Endothelial cell of umbilical vein (primary cell): ENCODE results near the gene RALGPS1.

Experiments used
- EZH2 ChIP-seq: IDR thresholded peaks from 2 replicates; pipeline ENCODE4 v1.6.1; 2012; ENCODE audit warnings: borderline replicate concordance, low read depth, mild to moderate bottlenecking, moderate library complexity, low read length, inconsistent platforms; ENCODE audit not compliant: severe bottlenecking
- MYC ChIP-seq: IDR thresholded peaks from one replicate; pipeline ENCODE4 v1.6.1; 2011; ENCODE audit warnings: mild to moderate bottlenecking, low read depth, low read length
- POLR2A ChIP-seq: IDR thresholded peaks from 2 replicates; pipeline ENCODE4 v1.6.1; 2012; ENCODE audit warnings: low read depth, mild to moderate bottlenecking, control low read depth, low read length
- TF ChIP-seq, protein P1 (sequence below), 2 donors: IDR thresholded peaks; 1 replicate in 1 of 2; 2 replicates in 1 of 2; pipeline ENCODE4 v1.5.1; 2011; ENCODE audit warnings: low read length in 2 of 2, mild to moderate bottlenecking in 2 of 2, moderate library complexity in 2 of 2, control low read depth in 1 of 2, inconsistent platforms in 1 of 2, low read depth in 1 of 2; ENCODE audit not compliant: insufficient read depth in 1 of 2; ENCODE audit errors: extremely low read depth in 1 of 2

DNA sequence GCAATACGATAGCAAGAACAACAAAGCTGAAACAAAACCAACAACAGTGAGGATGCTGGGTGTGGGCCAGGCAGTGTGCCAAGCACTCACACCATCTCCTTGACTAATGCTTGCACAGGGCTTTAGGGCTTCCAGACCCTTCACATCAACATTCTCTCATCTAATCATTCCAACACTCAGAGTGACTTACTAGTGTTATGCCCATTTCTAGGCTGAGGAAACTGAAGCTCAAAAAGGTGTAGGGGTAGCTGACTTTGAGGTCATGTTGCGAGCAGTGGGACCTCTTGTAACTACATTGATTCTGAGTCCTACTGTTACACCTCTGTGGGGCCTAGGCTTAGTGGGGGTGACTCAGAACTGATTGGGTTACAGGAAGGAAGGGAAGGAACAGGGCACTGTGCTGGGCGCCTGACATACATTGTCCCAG lies 198.2 kb downstream of the RALGPS1 start:
- TF ChIP-seq, protein P1, sequence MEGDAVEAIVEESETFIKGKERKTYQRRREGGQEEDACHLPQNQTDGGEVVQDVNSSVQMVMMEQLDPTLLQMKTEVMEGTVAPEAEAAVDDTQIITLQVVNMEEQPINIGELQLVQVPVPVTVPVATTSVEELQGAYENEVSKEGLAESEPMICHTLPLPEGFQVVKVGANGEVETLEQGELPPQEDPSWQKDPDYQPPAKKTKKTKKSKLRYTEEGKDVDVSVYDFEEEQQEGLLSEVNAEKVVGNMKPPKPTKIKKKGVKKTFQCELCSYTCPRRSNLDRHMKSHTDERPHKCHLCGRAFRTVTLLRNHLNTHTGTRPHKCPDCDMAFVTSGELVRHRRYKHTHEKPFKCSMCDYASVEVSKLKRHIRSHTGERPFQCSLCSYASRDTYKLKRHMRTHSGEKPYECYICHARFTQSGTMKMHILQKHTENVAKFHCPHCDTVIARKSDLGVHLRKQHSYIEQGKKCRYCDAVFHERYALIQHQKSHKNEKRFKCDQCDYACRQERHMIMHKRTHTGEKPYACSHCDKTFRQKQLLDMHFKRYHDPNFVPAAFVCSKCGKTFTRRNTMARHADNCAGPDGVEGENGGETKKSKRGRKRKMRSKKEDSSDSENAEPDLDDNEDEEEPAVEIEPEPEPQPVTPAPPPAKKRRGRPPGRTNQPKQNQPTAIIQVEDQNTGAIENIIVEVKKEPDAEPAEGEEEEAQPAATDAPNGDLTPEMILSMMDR (IDR thresholded peaks at IDR 0.05; ENCODE audit: extremely low read depth in 1 of 2, insufficient read depth in 1 of 2, low read depth in 1 of 2, low read length in 2 of 2): no peak
- no peak for TF ChIP-seq EZH2
- TF ChIP-seq POLR2A: no peak
- no peak for TF ChIP-seq MYC
